ENCODE measurements around the gene APEH.

DNA sequence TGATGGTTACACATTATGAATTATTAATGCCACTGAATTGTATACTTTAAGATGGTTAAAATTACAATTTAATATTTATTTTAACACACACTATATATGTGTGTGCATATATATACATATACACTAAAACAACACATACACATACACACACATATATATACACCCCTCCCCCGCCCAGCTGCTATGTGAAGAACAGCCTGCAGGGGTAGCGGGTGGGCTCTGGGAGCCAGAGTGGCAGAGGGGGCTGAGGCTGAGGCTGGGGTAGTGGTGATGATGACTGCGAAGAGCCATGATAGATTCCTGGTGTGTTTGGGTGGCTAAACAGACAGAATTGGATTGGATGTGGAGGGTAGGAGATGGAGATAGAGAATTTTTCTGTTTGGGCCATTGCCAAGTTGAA is 39.4 kb upstream of the APEH start:
- TF ChIP-seq FOXM1 (IDR thresholded peaks at IDR 0.05; ENCODE audit: borderline replicate concordance) (no peak), FOXK2 (IDR thresholded peaks at IDR 0.05) (no peak), HDGF (IDR thresholded peaks at IDR 0.05; ENCODE audit: borderline replicate concordance) (no peak), ARNT (IDR thresholded peaks at IDR 0.05) (no peak)
